WTC11 (cell line): ENCODE measurements around the gene CORO2B. TPM values are rescaled to one million over a fixed set of nuclear protein-coding genes. Genes with fewer than 3 reads are reported as not detected.

Source experiments
- ATAC-seq: fragments of 200-7000 bp; cut with Tn5 transposase; 2 replicates; pipeline ENCODE4 v1.10.0; 2021; ENCODE audit warnings: mild to moderate bottlenecking, moderate library complexity
- CTCF ChIA-PET: fragments of 300-600 bp; sonication (Branson Sonifier 250); formaldehyde crosslinking; loops from one replicate; lab custom pipeline; 2021; ENCODE audit warnings: antibody characterized with exemption; lab: Charles Lee
- POLR2A ChIA-PET: fragments of 350-600 bp; sonication (Branson Sonifier 250); formaldehyde crosslinking; loops from one replicate; lab custom pipeline; 2021; ENCODE audit warnings: antibody characterized with exemption; lab: Charles Lee
- DNase-seq: peaks from one replicate; pipeline ENCODE4 v3.0.0; 2021; ENCODE audit warnings: low spot score
- H3K27ac Mint-ChIP-seq: 2 replicates; pipeline ENCODE4 v1.8.0; 2021; ENCODE audit warnings: mixed read lengths
- H3K27me3 Mint-ChIP-seq: 2 replicates; pipeline ENCODE4 v1.8.0; 2021; ENCODE audit warnings: low read depth, mild to moderate bottlenecking, moderate library complexity, mixed read lengths
- H3K36me3 Mint-ChIP-seq: 2 replicates; pipeline ENCODE4 v1.8.0; 2021; ENCODE audit warnings: mixed read lengths
- H3K4me1 Mint-ChIP-seq: 2 replicates; pipeline ENCODE4 v1.8.0; 2022; ENCODE audit warnings: mixed read lengths
- H3K4me3 Mint-ChIP-seq: 2 replicates; pipeline ENCODE4 v1.8.0; 2021; ENCODE audit warnings: mild to moderate bottlenecking, moderate library complexity, mixed read lengths
- H3K9me3 Mint-ChIP-seq: 2 replicates; pipeline ENCODE4 v1.8.0; 2021; ENCODE audit warnings: mixed read lengths
- CBFB ChIP-seq: sonication (generic); formaldehyde crosslinking; IDR thresholded peaks from 2 replicates; pipeline ENCODE4 v1.8.1; 2022; ENCODE audit warnings: mild to moderate bottlenecking, low read depth, missing genetic modification reagents
- CREB1 ChIP-seq: sonication (generic); formaldehyde crosslinking; IDR thresholded peaks from 2 replicates; pipeline ENCODE4 v1.8.0; 2023; ENCODE audit warnings: mild to moderate bottlenecking, missing genetic modification reagents
- CREM ChIP-seq: sonication (generic); formaldehyde crosslinking; IDR thresholded peaks from 2 replicates; pipeline ENCODE4 v1.8.1; 2022; ENCODE audit warnings: mild to moderate bottlenecking, missing genetic modification reagents, moderate library complexity
- E2F4 ChIP-seq: sonication (generic); formaldehyde crosslinking; IDR thresholded peaks from 2 replicates; pipeline ENCODE4 v1.8.1; 2022; ENCODE audit warnings: low read depth, mild to moderate bottlenecking, moderate library complexity, missing genetic modification reagents, borderline replicate concordance
- GRHL2 ChIP-seq: fragments of 250-450 bp; sonication (Bioruptor Pico); IDR thresholded peaks from 2 replicates; pipeline ENCODE4 v1.8.0; 2022; ENCODE audit warnings: mild to moderate bottlenecking, moderate library complexity; ENCODE audit not compliant: insufficient replicate concordance, severe bottlenecking
- HMGA2 ChIP-seq: fragments of 250-450 bp; sonication (Bioruptor Pico); IDR thresholded peaks from 2 replicates; pipeline ENCODE4 v1.4.0; 2021; ENCODE audit warnings: mild to moderate bottlenecking, moderate library complexity
- NFE2L1 ChIP-seq: sonication (generic); formaldehyde crosslinking; IDR thresholded peaks from 2 replicates; pipeline ENCODE4 v1.8.1; 2023; ENCODE audit warnings: missing genetic modification reagents
- OVOL2 ChIP-seq: fragments of 250-450 bp; sonication (Bioruptor Pico); IDR thresholded peaks from 2 replicates; pipeline ENCODE4 v1.9.0; 2021; ENCODE audit warnings: mild to moderate bottlenecking, borderline replicate concordance
- PRDM15 ChIP-seq: sonication (generic); formaldehyde crosslinking; IDR thresholded peaks from 2 replicates; pipeline ENCODE4 v1.8.0; 2022; ENCODE audit warnings: missing genetic modification reagents
- TCF7 ChIP-seq: sonication (generic); formaldehyde crosslinking; IDR thresholded peaks from 2 replicates; pipeline ENCODE4 v1.8.0; 2022; ENCODE audit warnings: mild to moderate bottlenecking, low read depth, missing genetic modification reagents, moderate library complexity
- ZBTB43 ChIP-seq: sonication (generic); formaldehyde crosslinking; IDR thresholded peaks from 2 replicates; pipeline ENCODE4 v1.8.1; 2023; ENCODE audit warnings: mild to moderate bottlenecking, missing genetic modification reagents
- ZNF121 ChIP-seq: sonication (generic); formaldehyde crosslinking; IDR thresholded peaks from 2 replicates; pipeline ENCODE4 v1.8.0; 2023; ENCODE audit warnings: missing genetic modification reagents
- ZNF423 ChIP-seq: fragments of 250-450 bp; sonication (Bioruptor Pico); IDR thresholded peaks from 2 replicates; pipeline ENCODE4 v2.1.2; 2022; ENCODE audit warnings: mild to moderate bottlenecking, moderate library complexity
- ZNF671 ChIP-seq: fragments of 250-450 bp; sonication (Bioruptor Pico); IDR thresholded peaks from 2 replicates; pipeline ENCODE4 v1.8.0; 2021; ENCODE audit warnings: mild to moderate bottlenecking
- total RNA-seq: library from RNA; stranded (reverse); gene quantifications from 3 replicates; pipeline ENCODE4 v1.2.3, GENCODE V29; 2021
- TF ChIP-seq, protein P1 (sequence below): sonication (generic); formaldehyde crosslinking; conservative IDR thresholded peaks from 2 replicates; pipeline ENCODE4 v1.8.1; 2023; ENCODE audit warnings: mild to moderate bottlenecking, low read depth, missing genetic modification reagents, moderate library complexity
- TF ChIP-seq, protein P2 (sequence below): fragments of 250-450 bp; sonication (Bioruptor Pico); IDR thresholded peaks from 2 replicates; pipeline ENCODE4 v1.9.0; 2021; ENCODE audit warnings: mild to moderate bottlenecking, borderline replicate concordance
- TF ChIP-seq, protein P3 (sequence below): fragments of 250-450 bp; sonication (Bioruptor Pico); IDR thresholded peaks from 2 replicates; pipeline ENCODE4 v1.9.0; 2021; ENCODE audit warnings: mild to moderate bottlenecking

Gene CORO2B
- total RNA-seq, 1 experiment from 2014 or later, result 4.9 TPM

GRCh38 chr15:68599153-68599545 lies 20.4 kb downstream of the CORO2B start (continued):
- TF ChIP-seq, protein P1, sequence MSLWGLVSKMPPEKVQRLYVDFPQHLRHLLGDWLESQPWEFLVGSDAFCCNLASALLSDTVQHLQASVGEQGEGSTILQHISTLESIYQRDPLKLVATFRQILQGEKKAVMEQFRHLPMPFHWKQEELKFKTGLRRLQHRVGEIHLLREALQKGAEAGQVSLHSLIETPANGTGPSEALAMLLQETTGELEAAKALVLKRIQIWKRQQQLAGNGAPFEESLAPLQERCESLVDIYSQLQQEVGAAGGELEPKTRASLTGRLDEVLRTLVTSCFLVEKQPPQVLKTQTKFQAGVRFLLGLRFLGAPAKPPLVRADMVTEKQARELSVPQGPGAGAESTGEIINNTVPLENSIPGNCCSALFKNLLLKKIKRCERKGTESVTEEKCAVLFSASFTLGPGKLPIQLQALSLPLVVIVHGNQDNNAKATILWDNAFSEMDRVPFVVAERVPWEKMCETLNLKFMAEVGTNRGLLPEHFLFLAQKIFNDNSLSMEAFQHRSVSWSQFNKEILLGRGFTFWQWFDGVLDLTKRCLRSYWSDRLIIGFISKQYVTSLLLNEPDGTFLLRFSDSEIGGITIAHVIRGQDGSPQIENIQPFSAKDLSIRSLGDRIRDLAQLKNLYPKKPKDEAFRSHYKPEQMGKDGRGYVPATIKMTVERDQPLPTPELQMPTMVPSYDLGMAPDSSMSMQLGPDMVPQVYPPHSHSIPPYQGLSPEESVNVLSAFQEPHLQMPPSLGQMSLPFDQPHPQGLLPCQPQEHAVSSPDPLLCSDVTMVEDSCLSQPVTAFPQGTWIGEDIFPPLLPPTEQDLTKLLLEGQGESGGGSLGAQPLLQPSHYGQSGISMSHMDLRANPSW, result no peak
- TF ChIP-seq PRDM15 (CRISPR knock-in tag) (no peak), GRHL2 (CRISPR knock-in tag) (no peak), HMGA2 (no peak), ZNF121 (CRISPR knock-in tag) (no peak), E2F4 (CRISPR knock-in tag) (no peak), CREM (CRISPR knock-in tag) (no peak), OVOL2 (CRISPR knock-in tag) (no peak), NFE2L1 (CRISPR knock-in tag) (no peak), TCF7 (CRISPR knock-in tag) (no peak)

- ChIA-PET POLR2A (interaction anchor here (0.9 kb wide), 1 partner anchor 15 kb away, joined by 3 read pairs; no protein-coding TSS in a partner anchor), CTCF (interaction anchor here (0.6 to 2.8 kb wide), 11 partner anchors 8 to 326 kb away, joined by 3 to 11 read pairs (median 3); no protein-coding TSS in a partner anchor)
- peak overlapping the region; percentile 20; the same call in 1 of the 2 replicates for H3K4me3 Mint-ChIP-seq
These were observed 20.8 kb downstream of the CORO2B start for GRCh38 chr15:68599560-68600071.

DNA sequence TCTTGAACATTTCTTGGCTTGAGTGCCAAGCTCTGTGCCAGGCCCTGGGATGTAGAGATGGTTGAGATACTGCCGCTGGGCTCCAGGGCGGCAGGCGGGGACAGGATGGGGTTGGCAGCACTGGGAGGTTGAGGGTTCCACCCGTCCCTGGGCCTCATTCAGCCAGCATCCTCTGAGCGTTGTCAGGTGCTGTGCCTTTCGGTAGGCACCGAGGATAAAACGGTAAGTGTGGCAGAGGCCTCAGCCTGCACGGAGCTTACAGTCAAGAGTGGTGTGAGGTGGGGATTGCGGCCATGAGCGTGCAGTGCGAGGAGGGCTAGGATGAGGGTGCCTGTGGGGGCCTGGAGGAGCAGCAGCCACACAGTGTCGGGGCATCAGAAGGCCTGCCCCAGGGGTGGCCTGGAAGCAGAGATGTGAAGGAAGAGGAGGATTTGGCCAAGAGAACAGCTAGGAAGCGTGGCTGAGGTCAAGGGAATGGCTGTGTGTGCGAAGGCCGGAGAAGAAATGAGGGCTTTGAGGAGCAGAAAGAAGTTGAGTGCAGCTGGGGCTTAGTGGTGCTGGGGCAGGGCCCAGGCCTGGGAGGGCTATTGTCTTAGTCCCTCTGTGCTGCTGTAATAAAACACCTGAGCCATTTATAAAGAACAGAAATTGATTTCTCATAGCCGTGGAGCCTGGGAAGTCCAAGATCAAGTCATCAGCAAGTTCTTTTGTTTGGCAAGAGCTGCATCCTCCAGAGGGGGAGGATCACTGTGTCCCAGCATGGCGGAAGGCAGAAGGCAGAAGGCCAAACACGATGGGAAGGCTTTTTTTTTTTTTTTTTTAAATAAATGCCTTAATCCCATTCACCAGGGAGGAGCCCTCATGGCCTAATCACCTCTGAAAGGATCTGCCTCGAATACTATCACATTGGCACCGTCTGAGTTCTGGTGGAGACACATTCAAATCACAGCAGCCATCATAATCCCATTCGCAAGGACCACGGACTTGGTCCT lies 22.7 kb downstream of the CORO2B start:
- ATAC-seq, result no peak
- Mint-ChIP-seq H3K4me3 (no peak overlapping the region), H3K27ac (no peak overlapping the region; the same call in 1 of the 2 replicates), H3K9me3 (0 out of 2 replicates have a peak, but pooled peaks cover 2% of the 10 kb centered on the region), H3K36me3 (no peaks in the 10 kb centered on the region), H3K27me3 (peaks cover 8% of the 10 kb centered on the region), H3K4me1 (peaks cover 52% of the 10 kb centered on the region)
- ChIA-PET CTCF (interaction anchor here (0.7 to 1.7 kb wide), 4 partner anchors 20 to 53 kb away, joined by 3 to 7 read pairs (median 4); no protein-coding TSS in a partner anchor), POLR2A (no interaction called here)
- DNase-seq, result no peak
- TF ChIP-seq CREB1 (no peak), ZBTB43 (no peak), ZNF121 (CRISPR knock-in tag) (no peak), ZNF671 (no peak)
- TF ChIP-seq, protein P2, sequence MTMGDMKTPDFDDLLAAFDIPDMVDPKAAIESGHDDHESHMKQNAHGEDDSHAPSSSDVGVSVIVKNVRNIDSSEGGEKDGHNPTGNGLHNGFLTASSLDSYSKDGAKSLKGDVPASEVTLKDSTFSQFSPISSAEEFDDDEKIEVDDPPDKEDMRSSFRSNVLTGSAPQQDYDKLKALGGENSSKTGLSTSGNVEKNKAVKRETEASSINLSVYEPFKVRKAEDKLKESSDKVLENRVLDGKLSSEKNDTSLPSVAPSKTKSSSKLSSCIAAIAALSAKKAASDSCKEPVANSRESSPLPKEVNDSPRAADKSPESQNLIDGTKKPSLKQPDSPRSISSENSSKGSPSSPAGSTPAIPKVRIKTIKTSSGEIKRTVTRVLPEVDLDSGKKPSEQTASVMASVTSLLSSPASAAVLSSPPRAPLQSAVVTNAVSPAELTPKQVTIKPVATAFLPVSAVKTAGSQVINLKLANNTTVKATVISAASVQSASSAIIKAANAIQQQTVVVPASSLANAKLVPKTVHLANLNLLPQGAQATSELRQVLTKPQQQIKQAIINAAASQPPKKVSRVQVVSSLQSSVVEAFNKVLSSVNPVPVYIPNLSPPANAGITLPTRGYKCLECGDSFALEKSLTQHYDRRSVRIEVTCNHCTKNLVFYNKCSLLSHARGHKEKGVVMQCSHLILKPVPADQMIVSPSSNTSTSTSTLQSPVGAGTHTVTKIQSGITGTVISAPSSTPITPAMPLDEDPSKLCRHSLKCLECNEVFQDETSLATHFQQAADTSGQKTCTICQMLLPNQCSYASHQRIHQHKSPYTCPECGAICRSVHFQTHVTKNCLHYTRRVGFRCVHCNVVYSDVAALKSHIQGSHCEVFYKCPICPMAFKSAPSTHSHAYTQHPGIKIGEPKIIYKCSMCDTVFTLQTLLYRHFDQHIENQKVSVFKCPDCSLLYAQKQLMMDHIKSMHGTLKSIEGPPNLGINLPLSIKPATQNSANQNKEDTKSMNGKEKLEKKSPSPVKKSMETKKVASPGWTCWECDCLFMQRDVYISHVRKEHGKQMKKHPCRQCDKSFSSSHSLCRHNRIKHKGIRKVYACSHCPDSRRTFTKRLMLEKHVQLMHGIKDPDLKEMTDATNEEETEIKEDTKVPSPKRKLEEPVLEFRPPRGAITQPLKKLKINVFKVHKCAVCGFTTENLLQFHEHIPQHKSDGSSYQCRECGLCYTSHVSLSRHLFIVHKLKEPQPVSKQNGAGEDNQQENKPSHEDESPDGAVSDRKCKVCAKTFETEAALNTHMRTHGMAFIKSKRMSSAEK (CRISPR knock-in tag), result no peak
- TF ChIP-seq, protein P3, sequence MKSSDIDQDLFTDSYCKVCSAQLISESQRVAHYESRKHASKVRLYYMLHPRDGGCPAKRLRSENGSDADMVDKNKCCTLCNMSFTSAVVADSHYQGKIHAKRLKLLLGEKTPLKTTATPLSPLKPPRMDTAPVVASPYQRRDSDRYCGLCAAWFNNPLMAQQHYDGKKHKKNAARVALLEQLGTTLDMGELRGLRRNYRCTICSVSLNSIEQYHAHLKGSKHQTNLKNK (CRISPR knock-in tag), result no peak

More at GRCh38 chr15:68599560-68600071, 20.8 kb downstream of the CORO2B start:
- H3K4me1 Mint-ChIP-seq, result peaks cover 62% of the 10 kb centered on the region
- TF ChIP-seq ZNF423, result peak; percentile 78
- TF ChIP-seq CBFB (CRISPR knock-in tag), result no peak
- TF ChIP-seq, all 79 proteins: peak for 1
- H3K27ac Mint-ChIP-seq, result no peak overlapping the region
- H3K27me3 Mint-ChIP-seq, result peaks cover 8% of the 10 kb centered on the region
- H3K36me3 Mint-ChIP-seq, result no peaks in the 10 kb centered on the region
- ATAC-seq, result peak; percentile 83
- DNase-seq, result peak; percentile 80
- H3K9me3 Mint-ChIP-seq, result no peaks in the 10 kb centered on the region
